HG02642 (cell line): ENCODE data around the gene TADA3.

Source experiments
- ATAC-seq: cut with Tn5 transposase; IDR thresholded peaks from one replicate; pipeline ENCODE4 v1.9.1; 2021; ENCODE audit warnings: mild to moderate bottlenecking; ENCODE audit not compliant: unreplicated experiment, poor library complexity

TADA3 gene

GRCh38 chr3:9732740-9733115 lies 59.5 kb downstream of the TADA3 start:
- ATAC-seq, result no peak

GRCh38 chr3:9732080-9732739 lies 60.1 kb downstream of the TADA3 start:
- ATAC-seq, result peak; percentile 17

GRCh38 chr3:9731206-9732079 lies 60.8 kb downstream of the TADA3 start, which contains the start of gene BRPF1:
Gene BRPF1 (plus strand): TSS chr3:9731735. CDS start chr3:9734141, 2,406 bp downstream.
- ATAC-seq, result peak; percentile 92

DNA sequence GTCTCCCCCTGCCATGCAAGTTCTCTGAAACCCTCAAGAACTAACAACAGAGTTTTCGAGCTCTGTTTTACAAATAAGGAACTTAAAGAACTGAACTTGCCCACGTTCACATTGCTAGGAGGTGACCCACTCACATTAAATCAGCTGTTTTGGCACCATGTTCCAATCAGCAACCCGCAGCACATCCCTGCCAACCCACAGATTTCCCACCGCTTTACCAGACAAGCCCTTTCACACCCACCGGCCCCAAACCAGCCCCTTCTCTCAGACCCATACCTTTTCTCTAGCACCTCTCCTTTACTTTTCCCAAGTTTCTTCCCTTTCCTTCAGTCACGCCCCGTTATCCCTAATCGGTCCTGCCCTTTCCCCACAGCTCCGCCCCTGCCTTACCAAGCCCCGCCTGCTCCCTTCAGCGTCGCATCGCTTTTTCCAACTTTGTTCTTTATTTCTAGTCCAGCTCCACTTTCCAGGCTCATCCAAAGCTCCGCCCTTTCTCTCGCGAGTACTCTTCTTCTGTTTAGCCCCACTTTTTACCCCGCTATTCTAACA lies 61.5 kb downstream of the TADA3 start:
- ATAC-seq, result peak; percentile 46
